Thyroid gland (tissue), 4 donors: ENCODE results near the gene HS6ST2. TPM values are rescaled to one million over a fixed set of nuclear protein-coding genes. Genes with fewer than 3 reads are reported as not detected.

Experiments
- DNase-seq, 2 donors: peaks; one replicate each; pipeline ENCODE4 v3.0.0-alpha.2; 2019
- H3K27ac ChIP-seq, 3 donors: fragments of 200-600 bp; sonication (generic); 1 replicate in 2 of 3; 2 replicates in 1 of 3; pipeline ENCODE4 v1.5.1; 2016 to 2019; ENCODE audit warnings: mild to moderate bottlenecking in 1 of 3, moderate library complexity in 1 of 3
- H3K27me3 ChIP-seq: fragments of 200-600 bp; sonication (generic); one replicate; pipeline ENCODE4 v1.5.1; 2019
- H3K36me3 ChIP-seq, 2 donors: fragments of 200-600 bp; sonication (generic); one replicate each; pipeline ENCODE4 v1.5.1; 2016 to 2019
- H3K4me1 ChIP-seq, 2 donors: fragments of 200-600 bp; sonication (generic); one replicate each; pipeline ENCODE4 v1.5.1; 2017 to 2019
- H3K4me3 ChIP-seq, 3 donors: fragments of 200-600 bp; sonication (generic); replicated peaks in 1 of 3; 1 replicate in 2 of 3; 2 replicates in 1 of 3; pipeline ENCODE4 v1.5.1; 2016; ENCODE audit warnings: mild to moderate bottlenecking in 1 of 3
- H3K9me3 ChIP-seq: fragments of 200-600 bp; sonication (generic); one replicate; pipeline ENCODE4 v1.5.1; 2017
- POLR2A ChIP-seq, 2 donors: fragments of 450-650 bp; IDR thresholded peaks; one replicate each; pipeline ENCODE4 v1.6.1; 2017; ENCODE audit warnings: antibody characterized with exemption in 2 of 2, mild to moderate bottlenecking in 2 of 2, moderate library complexity in 1 of 2
- WGBS, 2 donors: methylation state at CpG; one replicate each; pipeline ENCODE4 v1.1.5; 2017; 5-methylcytosine and 5-hydroxymethylcytosine counted together
- intact Hi-C: fragments of 100-400 bp; cut with DNase I; formaldehyde crosslinking; loops from one replicate; pipeline ENCODE4 v1.15.1; 2023
- total RNA-seq, 4 donors: library from RNA; depleted of rRNA; stranded (reverse); fragments of >200 nt; gene quantifications; one replicate each; pipeline ENCODE4 v1.2.3, GENCODE V29; 2016
- TF ChIP-seq, protein P1 (sequence below), 6 experiments: fragments of 200-600 bp in 3 of 6; fragments of 450-650 bp in 3 of 6; sonication (generic) in 3 of 6; IDR thresholded peaks; one replicate each; pipeline ENCODE4 v1.5.1; 2016 to 2019; ENCODE audit warnings: antibody characterized with exemption in 6 of 6, mild to moderate bottlenecking in 2 of 6, inconsistent platforms in 1 of 6, moderate library complexity in 1 of 6

The HS6ST2 gene
- total RNA-seq, 4 donors from 2014 or later = 0.11 to 0.78 (median 0.38) TPM; not detected in 1

DNA sequence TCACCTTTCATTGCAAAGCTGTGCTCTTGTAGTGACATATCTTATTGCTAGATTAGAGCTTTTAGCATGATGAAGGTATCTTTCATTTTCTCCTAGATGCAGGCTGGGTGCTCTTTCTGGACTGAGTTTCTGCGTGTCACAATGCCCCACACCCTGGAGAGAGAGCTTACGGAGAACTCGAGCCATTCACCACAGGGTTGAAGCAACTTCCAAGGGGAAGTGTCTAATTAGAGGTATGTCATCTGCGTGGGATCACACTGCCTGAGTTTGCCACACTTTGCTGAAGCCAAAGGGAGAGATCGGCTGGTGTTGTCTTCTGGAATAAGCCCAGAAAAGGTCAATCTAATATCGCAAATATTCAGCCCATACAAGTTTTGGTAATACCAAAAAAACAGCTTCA is 290.3 kb downstream of the HS6ST2 start:
- WGBS, 2 donors = 75 to 77% methylated on average over 5 to 6 of the region's 6 CpGs
- DNase-seq = no peak

DNA sequence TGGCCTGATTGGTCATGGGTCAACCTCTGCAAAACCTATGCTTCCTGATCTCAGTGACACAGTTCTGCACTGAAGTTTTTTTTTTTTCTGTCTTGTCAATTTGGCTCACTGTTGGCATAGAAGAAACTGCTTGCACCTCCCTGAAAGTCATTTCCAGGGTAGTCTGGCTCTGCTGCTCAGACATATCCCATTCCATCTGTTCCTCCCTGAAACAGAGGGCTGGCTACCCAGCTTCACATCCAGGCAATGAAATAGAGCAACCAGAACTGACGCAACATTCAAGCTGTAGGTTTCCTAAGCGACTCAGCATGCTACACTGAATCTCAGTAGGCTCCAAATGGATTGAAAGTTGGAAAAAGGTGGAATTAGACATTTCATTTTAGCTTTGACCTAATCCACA is 292.8 kb downstream of the HS6ST2 start:
- no peak for DNase-seq
- 88% methylated on average over 2 of the region's 2 CpGs; no CpG with 5 or more reads in 1 of the 2 donors for WGBS, 2 donors
- H3K4me3 ChIP-seq = no peak overlapping the region
- H3K27me3 ChIP-seq = no peaks in the 10 kb centered on the region
- H3K27ac ChIP-seq = no peak overlapping the region
- no peak for TF ChIP-seq POLR2A (IDR thresholded peaks at IDR 0.05)
- TF ChIP-seq, protein P1, sequence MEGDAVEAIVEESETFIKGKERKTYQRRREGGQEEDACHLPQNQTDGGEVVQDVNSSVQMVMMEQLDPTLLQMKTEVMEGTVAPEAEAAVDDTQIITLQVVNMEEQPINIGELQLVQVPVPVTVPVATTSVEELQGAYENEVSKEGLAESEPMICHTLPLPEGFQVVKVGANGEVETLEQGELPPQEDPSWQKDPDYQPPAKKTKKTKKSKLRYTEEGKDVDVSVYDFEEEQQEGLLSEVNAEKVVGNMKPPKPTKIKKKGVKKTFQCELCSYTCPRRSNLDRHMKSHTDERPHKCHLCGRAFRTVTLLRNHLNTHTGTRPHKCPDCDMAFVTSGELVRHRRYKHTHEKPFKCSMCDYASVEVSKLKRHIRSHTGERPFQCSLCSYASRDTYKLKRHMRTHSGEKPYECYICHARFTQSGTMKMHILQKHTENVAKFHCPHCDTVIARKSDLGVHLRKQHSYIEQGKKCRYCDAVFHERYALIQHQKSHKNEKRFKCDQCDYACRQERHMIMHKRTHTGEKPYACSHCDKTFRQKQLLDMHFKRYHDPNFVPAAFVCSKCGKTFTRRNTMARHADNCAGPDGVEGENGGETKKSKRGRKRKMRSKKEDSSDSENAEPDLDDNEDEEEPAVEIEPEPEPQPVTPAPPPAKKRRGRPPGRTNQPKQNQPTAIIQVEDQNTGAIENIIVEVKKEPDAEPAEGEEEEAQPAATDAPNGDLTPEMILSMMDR (IDR thresholded peaks at IDR 0.05) = no peak
- intact Hi-C loops = no loop called here
- H3K36me3 ChIP-seq = no peaks in the 10 kb centered on the region
- H3K9me3 ChIP-seq = no peaks in the 10 kb centered on the region
- H3K4me1 ChIP-seq = no peaks in the 10 kb centered on the region

More for the DNA sequence above, 290.3 kb downstream of the HS6ST2 start:
- Histone ChIP-seq H3K4me1 (no peaks in the 10 kb centered on the region), H3K27ac (no peak overlapping the region), H3K27me3 (no peaks in the 10 kb centered on the region), H3K36me3 (no peaks in the 10 kb centered on the region), H3K4me3 (no peak overlapping the region), H3K9me3 (no peaks in the 10 kb centered on the region)
- intact Hi-C loops = no loop called here
- TF ChIP-seq, protein P1 (IDR thresholded peaks at IDR 0.05) = no peak
- TF ChIP-seq POLR2A (IDR thresholded peaks at IDR 0.05) = no peak

DNA sequence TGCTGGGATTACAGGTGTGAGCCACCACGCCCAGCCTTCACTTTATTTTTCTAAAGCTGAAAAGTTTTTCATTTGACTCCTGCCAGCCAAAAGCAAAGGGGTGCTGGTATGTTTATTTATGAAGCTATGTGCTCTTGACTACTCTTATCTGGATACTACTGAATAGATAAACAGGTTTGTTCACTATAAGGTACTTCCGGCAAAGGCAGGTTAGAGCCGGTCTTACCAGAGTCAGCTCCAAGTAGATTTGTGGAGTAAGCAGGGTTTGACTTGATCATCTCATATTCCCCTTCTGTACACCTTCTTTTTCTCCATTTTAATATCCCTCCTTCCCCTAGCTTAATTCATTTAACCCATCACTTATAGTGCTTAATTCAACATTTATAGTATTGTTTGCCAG is 294.2 kb downstream of the HS6ST2 start:
- no peaks in the 10 kb centered on the region for H3K4me1 ChIP-seq
- no peak for TF ChIP-seq POLR2A (IDR thresholded peaks at IDR 0.05)
- TF ChIP-seq, protein P1 (IDR thresholded peaks at IDR 0.05) = no peak
- no peak for DNase-seq
- H3K9me3 ChIP-seq = no peaks in the 10 kb centered on the region
- 90 to 94% methylated on average over 3 of the region's 3 CpGs for WGBS, 2 donors
- H3K27me3 ChIP-seq = no peaks in the 10 kb centered on the region
- H3K27ac ChIP-seq = no peak overlapping the region
- no peaks in the 10 kb centered on the region for H3K36me3 ChIP-seq
- intact Hi-C loops = no loop called here
- H3K4me3 ChIP-seq = no peak overlapping the region

DNA sequence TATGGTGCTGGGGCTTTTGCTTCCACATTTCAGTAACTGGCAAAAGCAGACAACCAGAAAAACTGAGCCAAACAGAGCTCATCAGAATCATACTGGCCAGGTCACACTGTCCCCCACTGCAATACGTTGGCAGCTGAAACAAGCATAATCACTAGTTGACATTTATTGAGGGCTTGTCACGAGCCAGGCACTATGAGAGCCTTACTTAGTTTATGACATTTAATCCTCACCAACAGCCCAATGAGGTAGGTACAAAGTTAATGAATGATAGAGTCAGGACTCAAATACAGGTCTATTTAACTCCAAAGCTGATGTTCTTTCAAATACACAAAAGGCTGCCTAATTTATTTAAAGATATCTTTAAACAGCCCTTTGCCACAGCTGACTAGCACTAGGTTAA is 295.6 kb downstream of the HS6ST2 start:
- Histone ChIP-seq H3K36me3 (no peaks in the 10 kb centered on the region), H3K4me3 (no peak overlapping the region), H3K27ac (no peak overlapping the region), H3K4me1 (no peaks in the 10 kb centered on the region), H3K9me3 (no peaks in the 10 kb centered on the region), H3K27me3 (no peaks in the 10 kb centered on the region)
- TF ChIP-seq POLR2A (IDR thresholded peaks at IDR 0.05) = no peak
- TF ChIP-seq, protein P1 (IDR thresholded peaks at IDR 0.05) = no peak
- no peak for DNase-seq
- 75 to 78% methylated on average over 1 to 2 of the region's 2 CpGs for WGBS, 2 donors
- intact Hi-C loops = no loop called here

DNA sequence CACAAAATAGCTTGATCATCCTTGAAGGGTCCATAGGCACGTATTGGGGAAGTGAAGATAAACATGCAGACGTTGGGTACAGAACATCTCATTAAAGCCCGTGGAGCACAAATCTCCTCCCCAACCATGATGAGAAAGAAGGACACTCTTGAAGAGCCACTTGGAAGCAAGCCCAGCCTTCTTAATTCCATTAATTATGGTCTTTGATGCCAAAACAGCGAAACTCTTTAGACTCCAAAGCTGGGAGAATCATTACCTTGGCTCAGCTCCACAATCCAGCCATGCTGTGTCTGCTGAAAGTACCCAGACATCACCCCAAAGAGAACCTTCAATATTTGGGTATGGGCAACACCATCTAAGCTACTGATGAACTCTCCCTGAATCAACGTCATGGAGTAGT is 300.6 kb downstream of the HS6ST2 start:
- TF ChIP-seq, protein P1 (IDR thresholded peaks at IDR 0.05) = no peak
- TF ChIP-seq POLR2A (IDR thresholded peaks at IDR 0.05) = no peak
- H3K27me3 ChIP-seq = no peaks in the 10 kb centered on the region
- H3K4me1 ChIP-seq = no peaks in the 10 kb centered on the region
- no peak overlapping the region for H3K4me3 ChIP-seq
- no peak for DNase-seq
- no peaks in the 10 kb centered on the region for H3K9me3 ChIP-seq
- 73 to 76% methylated on average over 5 of the region's 5 CpGs for WGBS, 2 donors
- intact Hi-C loops = no loop called here
- H3K36me3 ChIP-seq = no peaks in the 10 kb centered on the region
- H3K27ac ChIP-seq = no peak overlapping the region
